CD4-positive, alpha-beta T cell treated with Interleukin-1 beta for 1 hour (primary cell): ENCODE measurements around the gene FAM180A.
A peak's percentile ranks its signal among the peaks of the same experiment; 100 is the strongest.
"Not testable (repeated sequence)": the region's sequence is repeated elsewhere in the genome, so short reads cannot be mapped to it uniquely, and the experiment has no call there.

Experiments used
- DNase-seq, 2 donors: peaks; one replicate each; pipeline ENCODE4 v3.0.0-alpha.2; 2020 to 2022

The FAM180A gene

DNA sequence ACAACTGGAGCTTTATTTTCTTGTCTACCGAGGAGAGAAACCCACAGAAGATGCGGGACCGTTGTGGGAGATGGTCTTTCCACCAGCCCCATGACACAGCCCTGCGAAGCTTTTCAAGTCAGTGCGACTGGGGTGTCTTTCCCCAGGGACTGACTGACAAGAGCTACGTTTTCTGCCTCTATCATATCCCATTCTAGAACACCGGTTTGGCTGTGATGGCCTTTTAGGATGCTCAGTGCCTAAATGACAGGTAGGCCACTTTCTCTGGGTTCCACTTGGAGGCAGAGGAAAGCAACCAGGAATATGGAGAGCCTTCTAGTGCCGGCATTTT is 37.5 kb downstream of the FAM180A start:
- DNase-seq = no peak

DNA sequence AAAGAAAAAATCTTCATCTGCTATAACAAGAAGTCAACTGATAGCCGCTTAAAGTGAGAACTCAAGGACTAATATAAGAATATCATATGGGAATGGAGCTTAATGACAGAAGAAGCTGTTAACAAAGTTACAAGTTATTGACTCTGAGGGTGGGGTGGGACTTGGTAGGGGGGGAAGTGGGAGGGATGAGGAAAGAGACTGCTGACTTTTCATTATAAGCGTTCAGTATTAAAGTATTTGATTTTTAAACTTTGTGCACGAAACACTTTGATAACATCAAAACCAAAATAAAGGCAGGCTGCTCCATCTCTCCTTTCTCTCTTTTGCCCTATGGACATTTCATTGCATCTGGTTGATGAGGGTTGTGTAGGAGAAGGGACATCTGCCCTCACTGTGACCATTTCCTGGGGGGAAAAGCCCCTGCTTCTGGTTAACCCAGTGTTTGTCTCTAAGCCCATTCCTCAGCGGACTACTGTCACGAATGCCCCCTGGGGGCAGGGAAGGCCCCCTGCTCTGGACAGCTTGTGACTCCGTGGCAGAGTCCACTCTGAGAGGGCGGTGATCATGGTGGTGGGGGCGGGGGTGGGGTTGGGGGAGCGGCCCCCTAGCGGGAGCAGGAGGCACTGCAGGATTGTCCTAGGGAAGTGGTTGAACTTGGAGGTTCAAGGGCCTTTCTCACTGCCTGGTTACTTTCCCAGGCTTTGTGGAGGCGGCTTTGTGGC is 38.0 kb downstream of the FAM180A start:
- peak in 1 of 2 donors; percentile 3 for DNase-seq

DNA sequence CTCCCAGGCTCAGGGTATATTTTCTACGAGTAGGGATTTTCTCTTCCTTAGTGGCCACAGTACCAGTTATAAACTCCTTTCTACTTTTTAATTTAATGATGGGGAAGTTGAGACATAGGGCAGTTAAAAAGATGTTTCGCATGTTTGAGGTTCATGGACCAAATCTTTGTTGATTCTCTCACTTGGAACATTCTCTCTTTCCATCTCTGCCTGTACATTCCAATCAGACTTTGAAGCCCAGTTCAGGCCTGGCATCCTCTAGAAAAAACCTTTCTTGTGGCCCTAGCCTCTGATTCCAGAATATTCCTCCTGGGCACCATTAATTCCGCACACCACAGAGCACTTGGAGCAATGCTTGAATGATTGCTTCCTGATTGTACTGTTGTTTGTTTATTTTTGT is 39.1 kb downstream of the FAM180A start:
- DNase-seq = no peak

DNA sequence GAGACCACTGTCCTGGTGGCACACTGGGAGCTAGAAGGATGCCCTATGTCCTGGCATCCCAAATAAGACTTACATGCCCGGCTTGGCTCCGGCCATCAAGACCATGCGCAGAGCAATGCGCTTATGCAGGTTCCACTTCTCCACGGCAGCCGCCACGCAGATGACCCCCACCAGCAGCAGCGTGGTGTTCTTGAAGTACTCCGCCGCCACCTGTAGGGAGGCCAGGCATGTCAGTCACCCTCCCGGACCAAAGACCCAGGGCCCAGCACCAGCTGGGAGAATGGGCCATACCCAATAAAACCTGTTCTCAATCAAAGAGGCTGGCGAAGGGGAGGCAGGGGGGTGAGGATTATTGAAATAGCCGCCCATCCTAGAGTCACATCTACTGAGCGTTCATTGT is 40.6 kb downstream of the FAM180A start:
- DNase-seq = no peak

DNA sequence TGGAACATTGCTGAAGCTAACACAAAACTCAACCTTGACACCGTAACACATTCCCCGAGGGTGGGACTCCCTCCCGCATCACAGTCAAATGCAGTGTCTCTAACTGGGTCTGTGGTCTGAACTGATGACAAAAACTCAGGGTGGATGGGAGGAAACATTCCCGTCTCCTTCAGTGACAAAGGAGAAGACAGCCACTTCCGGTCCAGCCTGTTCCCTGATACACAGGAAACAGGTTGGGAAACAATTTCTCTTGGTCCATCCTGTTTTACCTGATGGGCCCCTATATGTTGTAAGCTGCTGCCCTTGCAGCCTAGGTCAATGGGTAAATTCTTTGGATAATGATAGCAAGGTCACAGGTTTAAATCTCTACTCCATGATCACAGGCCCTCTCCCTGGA is 41.0 kb downstream of the FAM180A start:
- DNase-seq = no peak

DNA sequence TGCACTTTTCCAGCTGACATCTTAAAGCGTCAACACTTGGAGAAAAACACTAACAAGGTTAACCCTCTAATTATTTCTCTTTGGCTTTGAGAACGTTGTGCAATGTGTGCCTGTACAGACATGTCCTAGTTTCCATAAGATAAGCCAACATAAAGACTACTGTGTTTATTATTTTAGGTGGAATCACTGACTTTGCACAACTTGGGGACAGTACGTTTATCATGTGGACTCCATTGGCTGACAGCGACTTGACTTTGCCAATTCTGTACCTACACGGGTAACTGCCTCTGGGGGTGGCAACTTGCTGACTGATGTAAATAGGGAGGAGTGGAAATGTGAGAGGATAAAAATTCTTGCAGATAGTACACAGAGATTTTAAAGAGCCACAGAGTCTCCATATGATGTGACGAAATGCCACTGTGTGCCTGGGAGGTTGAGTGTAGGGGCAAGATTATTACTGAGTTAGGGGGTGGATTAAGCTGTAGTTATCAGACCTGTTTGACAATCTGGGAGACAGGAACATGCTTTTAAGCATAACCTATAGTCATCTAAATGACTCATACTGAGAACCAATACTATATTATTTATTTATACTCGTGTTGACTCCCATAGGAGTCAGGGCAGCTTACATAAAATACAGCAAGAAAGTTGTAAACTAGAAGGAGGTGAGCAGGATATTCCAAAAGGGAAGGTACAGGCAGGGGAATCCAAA is 41.6 kb downstream of the FAM180A start:
- DNase-seq = no peak

DNA sequence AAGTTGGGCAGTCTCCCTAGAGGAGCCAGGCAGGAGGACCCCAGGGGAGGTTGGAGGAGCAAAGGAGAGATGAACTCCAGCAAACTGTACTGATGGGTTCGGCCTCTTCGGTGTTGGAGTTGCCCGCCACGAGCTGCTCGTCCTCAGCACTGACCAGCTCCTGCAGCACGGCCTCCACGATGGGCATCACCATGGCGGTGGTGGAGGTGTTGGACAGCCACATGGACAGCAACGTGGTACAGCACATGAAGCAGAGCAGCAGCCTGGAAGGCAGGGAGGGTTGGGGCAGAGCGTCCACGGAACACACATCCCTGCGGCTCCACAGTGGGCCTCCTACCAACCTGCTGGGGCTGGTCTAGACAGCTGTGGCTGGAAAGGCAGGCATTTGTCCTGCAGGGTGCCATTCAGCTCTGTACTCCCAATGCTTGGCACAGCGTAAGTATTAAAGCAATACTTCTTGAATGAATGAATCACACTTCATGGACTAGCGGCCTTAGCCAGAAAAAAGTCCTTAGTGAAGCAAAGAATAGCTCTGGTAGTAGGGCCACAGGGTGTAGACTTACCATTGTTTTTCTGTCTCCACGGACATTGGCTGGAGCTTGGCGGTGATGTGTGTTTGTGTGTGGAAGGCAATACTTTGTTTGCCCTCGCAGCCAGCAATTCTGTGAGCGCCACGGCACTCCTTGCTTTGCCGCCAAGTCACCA is 42.4 kb downstream of the FAM180A start:
- DNase-seq = no peak

DNA sequence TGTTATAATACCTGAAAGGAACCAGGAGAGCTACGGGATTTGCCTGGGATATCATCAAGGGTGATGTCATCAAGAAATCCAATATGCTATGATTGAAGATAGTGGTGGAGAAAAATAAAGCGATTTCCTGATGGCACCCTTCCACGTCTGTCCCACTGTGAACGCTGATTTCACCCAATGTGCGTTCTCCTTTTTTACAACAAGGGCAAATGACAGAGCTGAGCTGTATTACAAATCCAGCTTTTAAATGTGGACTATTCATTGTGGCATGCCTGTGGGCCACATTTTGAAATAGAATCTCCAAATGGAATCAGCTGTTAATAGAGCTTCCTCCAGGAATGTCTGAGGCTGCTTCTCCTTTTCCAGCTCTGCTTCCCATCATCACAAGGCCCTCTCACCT is 43.9 kb downstream of the FAM180A start:
- no peak for DNase-seq

DNA sequence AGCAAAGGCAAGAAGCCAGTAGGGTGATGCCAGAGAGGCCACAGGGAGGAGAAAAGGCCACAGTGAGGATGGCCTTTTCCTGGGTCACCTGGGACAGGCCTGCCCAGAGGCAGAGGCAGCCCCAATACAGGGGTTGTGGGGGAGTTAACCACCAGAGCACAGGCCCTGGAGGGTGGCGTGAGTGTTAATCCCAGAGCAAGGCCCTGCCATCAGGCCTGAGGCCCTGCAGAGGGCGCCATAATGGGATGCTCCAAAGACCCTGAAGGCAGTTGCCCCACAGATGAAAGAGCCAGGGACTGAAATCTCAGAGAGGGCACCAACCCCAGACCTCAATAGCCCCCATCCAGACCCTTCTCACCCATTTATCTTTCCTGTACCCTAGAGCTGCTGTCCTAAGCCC is 44.5 kb downstream of the FAM180A start:
- DNase-seq = no peak

DNA sequence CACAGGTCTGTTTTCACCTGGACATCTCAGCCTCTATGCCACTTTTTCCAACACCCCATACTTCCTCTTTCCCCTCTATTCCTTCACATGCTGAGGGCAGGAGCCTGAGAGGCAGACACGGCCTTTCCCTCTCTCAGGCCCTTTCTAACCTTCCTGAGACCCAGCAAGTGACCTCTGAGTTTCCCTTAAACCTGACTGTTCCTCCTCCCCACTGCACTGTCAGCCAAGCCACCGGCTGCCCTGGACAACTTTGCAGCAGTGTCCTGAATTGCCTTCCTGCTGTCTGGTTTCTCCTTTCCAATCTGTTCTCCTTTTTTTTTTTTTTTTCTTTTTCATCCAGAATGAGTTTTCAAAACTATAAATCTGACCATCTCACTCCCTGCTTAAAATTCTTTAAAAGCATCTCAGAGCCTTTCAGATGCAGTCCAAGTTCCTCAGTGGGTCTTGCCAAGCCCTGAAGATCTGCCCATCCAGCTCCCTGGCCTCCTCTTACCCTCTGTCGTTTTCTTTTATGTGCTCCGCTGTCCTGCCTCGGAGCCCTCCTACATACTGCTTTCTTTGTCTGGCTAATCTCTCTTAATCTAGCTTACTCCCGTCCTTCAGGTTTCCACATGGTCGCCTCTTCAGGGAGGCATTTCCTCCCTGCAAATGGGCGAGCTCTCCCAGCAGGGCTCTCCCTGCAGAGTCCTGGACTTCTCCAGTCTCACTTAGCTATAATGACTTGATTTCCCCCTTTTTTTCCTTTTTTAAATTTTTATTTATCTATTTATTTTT is 51.1 kb downstream of the FAM180A start:
- DNase-seq = no peak

DNA sequence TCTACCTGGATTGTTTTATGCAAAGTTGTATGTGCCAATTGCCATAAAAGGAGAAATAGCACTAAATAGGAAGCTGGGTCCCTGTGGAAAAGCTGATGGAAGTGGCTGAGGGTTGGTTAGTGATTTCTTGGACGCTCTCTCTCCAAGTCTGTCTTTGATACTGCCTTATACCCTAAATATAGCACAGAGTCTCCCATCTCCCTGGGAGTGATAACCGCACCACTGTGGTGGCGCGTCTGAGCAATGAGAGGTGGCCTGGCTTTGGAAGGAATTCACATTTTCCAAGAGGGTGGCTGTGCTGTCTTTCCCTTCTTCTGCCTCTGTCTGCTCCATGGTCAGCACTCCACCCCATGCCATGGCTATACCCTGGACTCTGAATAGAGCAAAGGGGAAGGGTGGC is 55.1 kb downstream of the FAM180A start:
- DNase-seq = no peak

DNA sequence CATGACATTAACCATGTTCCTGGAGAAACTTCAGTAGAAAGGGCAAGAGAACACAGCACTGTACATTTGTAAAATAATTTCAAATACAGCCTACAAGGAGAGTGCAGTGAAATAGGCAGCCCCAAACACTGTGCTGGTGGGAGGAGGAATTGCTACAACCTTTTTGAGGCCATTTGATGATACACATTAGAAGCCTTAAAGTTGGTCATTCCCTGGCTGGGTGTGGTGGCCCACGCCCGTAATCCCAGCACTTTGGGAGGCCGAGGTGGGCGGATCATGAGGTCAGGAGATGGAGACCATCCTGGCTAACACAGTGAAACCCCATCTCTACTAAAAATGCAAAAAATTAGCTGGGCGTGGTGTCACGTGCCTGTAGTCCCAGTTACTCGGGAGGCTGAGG is 56.0 kb downstream of the FAM180A start:
- not testable (repeated sequence) for DNase-seq

DNA sequence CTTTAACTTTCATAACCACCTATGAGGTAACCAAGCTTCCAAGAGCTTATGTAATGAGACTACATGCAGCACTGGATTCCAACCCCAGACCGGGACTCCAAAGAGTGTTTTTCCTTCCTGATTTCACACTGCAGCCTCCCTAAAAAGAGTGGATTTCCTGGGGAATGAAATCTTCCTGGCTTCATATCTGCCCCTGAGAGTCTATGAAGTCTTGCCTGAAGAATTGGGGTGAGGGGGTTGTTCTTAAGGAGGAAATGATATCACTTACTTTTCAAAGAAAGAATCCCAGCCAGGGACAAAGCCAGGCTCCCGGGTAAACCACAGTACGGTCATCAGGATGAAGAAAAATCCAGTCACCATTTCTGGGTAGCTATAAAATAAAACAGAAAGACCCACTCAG is 56.6 kb downstream of the FAM180A start:
- no peak for DNase-seq

DNA sequence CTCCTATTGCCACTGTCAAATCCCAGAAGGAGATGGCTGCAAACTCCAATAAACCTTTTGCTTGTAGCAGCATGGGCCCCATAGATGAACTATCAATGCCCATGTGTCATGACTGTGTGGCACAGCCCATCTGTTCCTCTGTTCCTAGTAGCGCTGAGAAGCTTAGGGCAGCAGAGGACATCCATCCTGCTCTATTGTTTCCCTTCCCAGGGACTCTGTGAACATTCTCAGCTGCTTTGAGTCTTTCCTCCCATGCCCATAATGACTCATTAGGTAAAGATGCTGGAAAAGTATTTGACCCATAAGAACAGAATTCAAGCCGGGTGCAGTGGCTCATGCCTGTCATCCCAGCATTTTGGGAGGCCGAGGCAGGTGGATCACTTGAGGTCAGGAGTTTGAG is 58.0 kb downstream of the FAM180A start:
- no peak for DNase-seq

DNA sequence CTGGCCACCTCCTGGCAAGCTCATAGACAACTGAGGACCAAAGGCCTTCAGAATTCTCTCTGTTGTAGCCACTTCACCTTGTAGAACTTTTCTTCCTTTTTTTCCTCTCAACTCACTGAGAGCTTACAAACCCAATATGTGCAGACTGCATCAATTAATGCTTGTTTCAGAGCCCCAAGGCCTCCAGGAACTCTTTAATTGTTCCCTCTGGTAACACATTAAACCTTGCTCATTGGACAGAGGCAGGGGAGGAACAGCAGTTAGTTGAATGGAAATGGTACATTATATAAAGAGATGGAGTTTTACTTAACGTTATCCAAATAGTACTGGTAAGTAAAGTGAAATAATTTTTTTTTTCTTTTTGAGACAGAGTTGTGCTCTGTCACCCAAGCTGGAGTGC is 61.1 kb downstream of the FAM180A start:
- DNase-seq = no peak

DNA sequence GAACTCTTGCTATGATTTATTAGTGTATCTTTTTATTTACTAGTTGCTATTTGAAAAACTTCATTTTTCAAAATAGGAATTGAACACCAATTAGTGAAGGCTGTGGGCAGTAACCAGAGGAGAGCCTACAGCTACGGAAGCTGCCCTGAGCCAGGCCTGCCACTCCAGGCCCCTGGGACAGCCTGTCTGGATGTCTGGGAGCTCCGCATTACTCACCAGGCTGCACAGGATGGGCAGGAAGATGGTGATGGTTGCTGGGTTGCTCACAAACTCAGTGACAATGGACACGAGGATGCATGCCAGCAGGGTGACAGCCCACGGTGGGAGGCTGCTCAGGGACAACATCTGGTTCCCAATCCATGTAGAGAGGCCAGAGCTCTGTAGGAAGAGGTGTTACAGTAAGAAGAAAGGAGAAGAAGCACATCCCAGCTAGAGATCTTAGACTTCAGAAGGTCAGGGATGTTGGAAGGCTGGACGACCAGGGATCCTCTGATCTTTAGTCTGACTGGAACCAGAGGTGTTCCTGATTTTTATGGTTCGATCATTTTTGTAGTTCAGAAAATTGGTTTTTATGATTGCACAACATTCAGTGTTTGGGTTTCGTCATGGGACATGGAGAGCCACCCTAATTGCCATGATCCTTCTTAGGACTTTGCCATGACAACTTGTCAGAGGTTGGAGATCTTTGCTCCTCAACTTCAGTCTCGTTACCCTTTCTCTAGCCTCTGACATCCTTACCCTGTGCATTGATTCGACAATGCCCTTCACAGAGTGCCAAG is 63.1 kb downstream of the FAM180A start:
- no peak for DNase-seq

DNA sequence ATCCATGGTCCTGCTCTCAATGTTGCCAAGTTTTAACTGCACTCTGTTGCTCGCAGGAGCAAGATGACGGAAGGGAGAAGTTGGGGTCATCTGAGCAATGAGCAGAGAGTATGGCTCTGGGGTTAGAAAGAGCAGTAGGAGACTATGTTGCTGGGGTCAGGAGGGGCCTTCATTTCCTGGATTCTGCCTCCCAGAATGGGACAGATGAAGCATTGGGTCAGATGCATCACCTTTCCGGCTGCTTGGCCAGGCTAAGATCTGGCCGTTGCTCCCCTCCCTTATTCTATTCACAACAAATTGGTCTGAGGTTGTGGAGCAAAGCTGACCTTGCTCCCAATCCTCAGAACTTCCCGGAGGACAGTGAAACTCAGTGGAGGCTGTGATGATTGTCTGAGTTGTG is 63.9 kb downstream of the FAM180A start:
- DNase-seq = no peak

DNA sequence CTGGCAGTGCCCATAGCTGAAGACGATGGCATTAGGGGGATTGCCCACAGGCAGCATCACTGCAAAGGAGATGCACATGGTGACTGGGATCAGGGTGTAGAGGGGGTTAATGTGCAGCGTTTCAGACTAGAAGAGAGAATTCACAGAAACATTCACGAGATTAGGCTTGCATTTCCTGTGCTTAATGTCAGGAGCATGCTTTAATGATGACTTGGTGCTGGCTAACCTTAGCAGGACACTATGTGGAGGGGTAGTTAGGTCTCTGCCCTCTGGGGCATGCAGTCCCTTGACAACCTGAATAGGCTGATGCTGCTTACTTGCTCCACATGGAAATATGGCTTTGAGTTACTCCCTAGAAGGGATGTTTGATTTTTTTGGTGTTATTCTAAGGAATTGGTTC is 64.5 kb downstream of the FAM180A start:
- no peak for DNase-seq

DNA sequence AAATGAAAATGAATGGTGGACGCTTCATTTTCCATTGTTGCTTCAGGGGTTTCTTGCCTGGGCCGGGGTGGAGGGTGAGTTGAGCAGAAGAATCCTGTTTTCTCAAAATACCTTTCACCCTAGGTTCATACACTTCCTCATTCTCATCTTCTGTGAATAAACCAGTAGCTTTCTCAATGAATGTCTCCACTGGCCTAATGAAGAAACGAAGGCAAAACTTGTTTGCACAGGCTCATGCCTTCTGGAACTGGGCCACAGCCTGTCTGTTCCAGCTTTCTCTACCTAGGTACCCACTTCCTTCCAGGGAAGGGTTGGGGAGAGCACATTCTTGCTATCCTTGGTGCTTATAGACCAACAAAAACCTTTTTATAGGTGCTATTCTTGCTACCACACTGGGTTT is 65.0 kb downstream of the FAM180A start:
- no peak for DNase-seq

DNA sequence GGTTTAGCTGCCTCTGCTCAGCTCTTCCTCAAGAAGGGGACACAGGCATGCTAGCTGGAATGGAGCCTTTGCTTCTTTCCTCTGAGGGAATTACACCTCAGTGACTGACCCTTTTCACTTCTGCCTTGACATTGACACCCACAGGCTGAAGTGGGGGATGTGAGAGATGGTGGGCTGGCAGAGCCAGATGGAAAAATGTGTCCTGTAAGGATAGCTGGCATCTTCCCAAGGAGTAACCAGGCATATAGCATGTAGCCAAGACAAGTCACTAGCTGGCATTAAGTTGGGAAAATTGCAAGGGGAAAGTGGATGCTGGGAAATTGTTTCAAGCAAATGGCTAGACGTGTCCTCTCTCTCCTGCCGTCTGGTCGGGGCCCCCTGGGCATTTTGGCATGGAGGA is 66.4 kb downstream of the FAM180A start:
- DNase-seq = no peak

DNA sequence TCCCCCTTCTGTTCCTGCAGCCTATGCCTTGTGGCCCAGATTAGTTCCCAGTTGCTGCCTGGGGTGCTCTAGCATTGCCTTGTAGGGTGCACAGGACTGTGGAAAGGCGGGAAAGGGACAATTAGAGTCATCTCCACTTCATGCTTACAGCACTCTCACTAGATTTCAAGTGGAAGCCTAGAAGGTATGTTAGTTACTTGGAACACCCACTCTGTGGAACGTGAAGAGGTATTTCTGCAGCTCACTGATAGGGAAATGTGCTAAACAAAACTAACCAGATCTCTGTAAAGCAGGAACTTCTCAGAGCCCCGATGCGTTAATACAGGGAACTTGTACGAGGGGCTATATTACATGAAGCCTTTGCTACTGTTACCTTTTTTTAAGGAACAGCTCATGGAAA is 66.9 kb downstream of the FAM180A start:
- no peak for DNase-seq
